A673 (cell line): ENCODE measurements around the gene ACAP1. TPM values are rescaled to one million over a fixed set of nuclear protein-coding genes. Genes with fewer than 3 reads are reported as not detected.

Source experiments
- BruUV-seq: library from RNA; stranded (reverse); fragments of 400-500 nt; replicated peaks from 2 replicates; lab custom pipeline; 2021; lab: Mats Ljungman, UMichigan
- CTCF ChIA-PET: fragments of 300-600 bp; sonication (Branson Sonifier 250); formaldehyde crosslinking; loops from one replicate; lab custom pipeline; 2022; ENCODE audit warnings: antibody characterized with exemption; lab: Charles Lee
- POLR2A ChIA-PET: fragments of 300-600 bp; sonication (Branson Sonifier 250); formaldehyde crosslinking; loops from one replicate; lab custom pipeline; 2022; ENCODE audit warnings: antibody characterized with exemption; ENCODE audit not compliant: low non-redundant PET; lab: Charles Lee
- DNase-seq: peaks from one replicate; pipeline ENCODE4 v3.0.0-alpha.2; 2015; ENCODE audit warnings: low spot score
- H3K27ac ChIP-seq: fragments of 200-600 bp; sonication (generic); 2 replicates; pipeline ENCODE4 v1.5.1; 2016; ENCODE audit warnings: mixed run types, low read depth, mild to moderate bottlenecking, mixed read lengths, antibody characterized with exemption, low read length; ENCODE audit not compliant: poor library complexity, severe bottlenecking
- H3K27me3 ChIP-seq: fragments of 200-600 bp; sonication (generic); replicated peaks from 2 replicates; pipeline ENCODE4 v1.6.1; 2017; ENCODE audit warnings: mixed run types, low read depth, mild to moderate bottlenecking, mixed read lengths, antibody characterized with exemption, low read length; ENCODE audit not compliant: insufficient read depth, poor library complexity
- H3K36me3 ChIP-seq: fragments of 200-600 bp; sonication (generic); 2 replicates; pipeline ENCODE4 v1.6.1; 2016; ENCODE audit warnings: mixed run types, mild to moderate bottlenecking, mixed read lengths, antibody characterized with exemption, low read length; ENCODE audit not compliant: insufficient read depth, poor library complexity, severe bottlenecking
- H3K4me1 ChIP-seq: fragments of 200-600 bp; sonication (generic); 2 replicates; pipeline ENCODE4 v1.6.1; 2017; ENCODE audit warnings: mixed run types, mild to moderate bottlenecking, mixed read lengths, antibody characterized with exemption, low read length; ENCODE audit not compliant: insufficient read depth, poor library complexity, severe bottlenecking
- H3K4me3 ChIP-seq: fragments of 200-600 bp; sonication (generic); 2 replicates; pipeline ENCODE4 v1.5.1; 2016; ENCODE audit warnings: low read depth, mixed run types, mild to moderate bottlenecking, mixed read lengths, low read length; ENCODE audit not compliant: poor library complexity, severe bottlenecking
- H3K9me3 ChIP-seq: fragments of 200-600 bp; sonication (generic); 2 replicates; pipeline ENCODE4 v1.6.1; 2016; ENCODE audit warnings: mixed run types, low read depth, mild to moderate bottlenecking, mixed read lengths, antibody characterized with exemption, low read length; ENCODE audit not compliant: poor library complexity, severe bottlenecking
- EZH2 ChIP-seq: fragments of 200-600 bp; sonication (generic); IDR thresholded peaks from 2 replicates; pipeline ENCODE4 v1.6.1; 2017; ENCODE audit warnings: borderline replicate concordance, low read depth, mild to moderate bottlenecking, mixed read lengths, antibody characterized with exemption, low read length; ENCODE audit not compliant: poor library complexity, severe bottlenecking
- intact Hi-C: fragments of 100-400 bp; cut with micrococcal nuclease; formaldehyde crosslinking; loops from one replicate; pipeline ENCODE4 v1.10.0; 2022; ENCODE audit not compliant: unreplicated experiment
- total RNA-seq: library from RNA; stranded (reverse); gene quantifications from 2 replicates; pipeline ENCODE4 v1.2.3, GENCODE V29; 2021
- TF ChIP-seq, protein P1 (sequence below): fragments of 300-800, 200-600 bp; sonication (generic); conservative IDR thresholded peaks from 2 replicates; pipeline ENCODE4 v1.5.1; 2017; ENCODE audit warnings: low read depth, mild to moderate bottlenecking, antibody characterized with exemption, low read length, moderate library complexity, mixed read lengths

Gene ACAP1
- total RNA-seq, 1 experiment from 2014 or later = 1.1 TPM

- H3K27me3 ChIP-seq = no peaks in the 10 kb centered on the region
- peaks cover 59% of the 10 kb centered on the region for H3K36me3 ChIP-seq
- no peak overlapping the region for H3K27ac ChIP-seq
- ChIA-PET POLR2A (no interaction called here), CTCF (no interaction called here)
- intact Hi-C loops = no loop called here
- no TSS peak for BruUV-seq
- H3K4me1 ChIP-seq = peaks cover 28% of the 10 kb centered on the region
- no peaks in the 10 kb centered on the region for H3K9me3 ChIP-seq
- no peak for DNase-seq
- TF ChIP-seq EZH2 = no peak
- TF ChIP-seq, protein P1, sequence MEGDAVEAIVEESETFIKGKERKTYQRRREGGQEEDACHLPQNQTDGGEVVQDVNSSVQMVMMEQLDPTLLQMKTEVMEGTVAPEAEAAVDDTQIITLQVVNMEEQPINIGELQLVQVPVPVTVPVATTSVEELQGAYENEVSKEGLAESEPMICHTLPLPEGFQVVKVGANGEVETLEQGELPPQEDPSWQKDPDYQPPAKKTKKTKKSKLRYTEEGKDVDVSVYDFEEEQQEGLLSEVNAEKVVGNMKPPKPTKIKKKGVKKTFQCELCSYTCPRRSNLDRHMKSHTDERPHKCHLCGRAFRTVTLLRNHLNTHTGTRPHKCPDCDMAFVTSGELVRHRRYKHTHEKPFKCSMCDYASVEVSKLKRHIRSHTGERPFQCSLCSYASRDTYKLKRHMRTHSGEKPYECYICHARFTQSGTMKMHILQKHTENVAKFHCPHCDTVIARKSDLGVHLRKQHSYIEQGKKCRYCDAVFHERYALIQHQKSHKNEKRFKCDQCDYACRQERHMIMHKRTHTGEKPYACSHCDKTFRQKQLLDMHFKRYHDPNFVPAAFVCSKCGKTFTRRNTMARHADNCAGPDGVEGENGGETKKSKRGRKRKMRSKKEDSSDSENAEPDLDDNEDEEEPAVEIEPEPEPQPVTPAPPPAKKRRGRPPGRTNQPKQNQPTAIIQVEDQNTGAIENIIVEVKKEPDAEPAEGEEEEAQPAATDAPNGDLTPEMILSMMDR = no peak
- H3K4me3 ChIP-seq = no peak overlapping the region
These were observed 23.8 kb upstream of the ACAP1 start for GRCh38 chr17:7312432-7313087.

DNA sequence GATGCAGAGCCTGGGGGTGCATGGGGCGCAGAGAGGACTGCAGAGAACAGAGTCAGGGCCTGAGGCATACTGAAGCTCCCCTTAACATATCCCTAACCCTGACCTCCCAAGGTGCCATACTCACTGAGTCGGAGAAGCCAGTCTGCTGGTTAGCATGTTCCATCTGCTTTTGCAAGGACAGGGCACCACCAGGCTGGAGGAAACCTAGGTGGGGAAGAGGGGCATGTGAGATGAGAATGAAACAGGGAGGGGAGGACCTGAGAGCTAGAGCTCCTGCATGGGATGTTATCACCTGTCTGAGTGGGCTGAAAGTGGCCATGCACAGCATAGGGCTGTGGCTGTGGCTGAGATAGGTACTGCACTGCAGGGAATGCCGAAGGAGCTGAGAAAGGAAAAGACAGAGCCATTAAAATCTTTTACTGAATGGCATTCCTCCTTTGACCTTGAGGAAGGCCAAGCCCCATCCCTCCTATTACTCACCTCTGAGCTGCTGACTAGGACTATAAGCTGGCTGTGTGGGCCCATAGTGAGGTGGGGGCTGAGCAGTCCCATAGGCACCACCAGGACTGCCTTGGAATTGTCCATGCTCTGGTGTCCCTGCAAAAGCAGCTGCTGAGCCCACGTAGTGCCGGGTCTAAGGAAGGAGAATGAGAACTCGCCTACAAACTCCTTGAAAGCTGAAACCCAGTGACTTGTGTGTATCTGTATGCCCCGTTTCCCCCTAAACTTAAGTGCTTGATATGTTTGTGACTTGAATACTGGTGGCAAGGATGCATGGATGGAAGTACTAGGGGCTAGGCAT lies 23.0 kb upstream of the ACAP1 start:
- no TSS peak for BruUV-seq
- H3K36me3 ChIP-seq = peaks cover 66% of the 10 kb centered on the region
- H3K9me3 ChIP-seq = no peaks in the 10 kb centered on the region
- ChIA-PET POLR2A (no interaction called here), CTCF (no interaction called here)
- H3K4me1 ChIP-seq = peaks cover 28% of the 10 kb centered on the region
- no peaks in the 10 kb centered on the region for H3K27me3 ChIP-seq
- intact Hi-C loops = no loop called here
- no peak overlapping the region for H3K27ac ChIP-seq
- TF ChIP-seq EZH2 = no peak
- TF ChIP-seq, protein P1 = no peak
- no peak overlapping the region for H3K4me3 ChIP-seq
- DNase-seq = no peak

DNA sequence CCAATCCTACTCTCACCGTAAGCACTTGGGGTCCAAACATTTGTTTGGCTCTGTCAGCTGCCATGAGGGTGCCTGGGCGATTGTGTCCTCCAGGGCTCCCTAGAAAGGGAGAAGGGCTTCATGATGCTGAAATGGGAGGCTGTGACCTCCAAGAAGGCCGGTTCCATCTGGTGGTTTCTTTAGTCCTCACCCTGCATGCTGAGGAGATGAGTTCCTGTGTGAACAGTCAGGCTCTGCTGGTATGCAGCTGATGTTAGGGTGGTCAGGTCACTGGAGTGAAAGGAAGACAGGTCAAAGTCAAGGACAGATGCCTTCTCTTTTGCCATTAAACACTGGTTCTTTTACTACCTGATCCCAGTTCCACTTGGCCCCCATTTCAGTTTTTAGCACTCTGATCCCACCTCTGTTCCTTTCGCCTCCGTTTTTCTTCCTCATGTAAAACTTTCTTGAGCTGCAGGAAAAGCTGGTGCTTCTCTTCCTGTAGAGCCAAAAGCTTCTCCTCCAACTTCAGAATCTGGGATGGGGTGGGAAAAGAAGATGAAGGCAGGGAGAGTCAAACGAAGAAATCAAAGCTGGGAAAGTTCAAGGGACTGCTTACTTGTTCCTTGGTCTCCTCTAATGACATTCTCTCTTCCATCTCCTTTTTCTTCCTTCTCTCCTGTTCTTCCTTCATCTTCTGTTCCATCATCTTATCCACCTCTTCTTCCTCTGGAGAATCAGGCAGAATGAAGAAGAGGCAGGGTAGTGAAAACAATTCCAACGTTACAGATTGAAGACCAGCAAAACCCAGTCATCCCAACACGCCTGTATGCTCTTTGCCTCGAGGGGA lies 22.2 kb upstream of the ACAP1 start:
- ChIA-PET CTCF (no interaction called here), POLR2A (no interaction called here)
- Histone ChIP-seq H3K9me3 (no peaks in the 10 kb centered on the region), H3K4me3 (peak overlapping the region; percentile 83), H3K27me3 (no peaks in the 10 kb centered on the region), H3K27ac (peak overlapping the region; percentile 86), H3K4me1 (peaks cover 25% of the 10 kb centered on the region), H3K36me3 (peaks cover 73% of the 10 kb centered on the region)
- no peak for DNase-seq
- TF ChIP-seq, protein P1 = no peak
- no peak for TF ChIP-seq EZH2
- intact Hi-C loops = no loop called here
- BruUV-seq = TSS peak; percentile 75
